Peyer's patch (tissue), 4 donors: ENCODE results near the gene HNMT.

Experiments
- CTCF ChIP-seq, 6 experiments: fragments of 450-650 bp in 4 of 6; fragments of 200-600 bp in 2 of 6; sonication (generic) in 1 of 6; IDR thresholded peaks; one replicate each; pipeline ENCODE4 v1.5.1; 2017 to 2019; ENCODE audit warnings: antibody characterized with exemption in 6 of 6, mild to moderate bottlenecking in 3 of 6, moderate library complexity in 1 of 6
- POLR2A ChIP-seq, 2 donors: fragments of 450-650 bp; IDR thresholded peaks; one replicate each; pipeline ENCODE4 v1.5.1; 2017; ENCODE audit warnings: antibody characterized with exemption in 2 of 2, mild to moderate bottlenecking in 2 of 2, moderate library complexity in 2 of 2

GRCh38 chr2:137998503-137998902 is 34.2 kb downstream of the HNMT start:
- TF ChIP-seq CTCF (IDR thresholded peaks at IDR 0.05) = no peak
- TF ChIP-seq POLR2A (IDR thresholded peaks at IDR 0.05) = no peak
